Measurements from ENCODE around the gene TBC1D14.

The TBC1D14 gene

GRCh38 chr4:7045961-7046921 is 136.6 kb downstream of the TBC1D14 start:
- no peak for DNase-seq

GRCh38 chr4:7046971-7047370 is 137.3 kb downstream of the TBC1D14 start:
- no peak for DNase-seq

GRCh38 chr4:7048642-7049041 is 139.0 kb downstream of the TBC1D14 start:
- DNase-seq = no peak

- DNase-seq = no peak
Measured at GRCh38 chr4:7049295-7049694, 139.7 kb downstream of the TBC1D14 start.

GRCh38 chr4:7049739-7050138 is 140.1 kb downstream of the TBC1D14 start:
- DNase-seq = no peak

- DNase-seq = no peak
Measured at GRCh38 chr4:7050481-7051143, 141.0 kb downstream of the TBC1D14 start.

- DNase-seq = no peak
Measured at GRCh38 chr4:7051144-7051495, 141.5 kb downstream of the TBC1D14 start.

- no peak for DNase-seq
Measured at GRCh38 chr4:7051905-7052304, 142.3 kb downstream of the TBC1D14 start.

- DNase-seq = no peak
Measured at GRCh38 chr4:7052313-7052712, 142.7 kb downstream of the TBC1D14 start.

- peak in 1 of 2 donors; percentile 60 for DNase-seq
Measured at GRCh38 chr4:7052923-7053715, 143.5 kb downstream of the TBC1D14 start.

- no peak for DNase-seq
Measured at GRCh38 chr4:7054106-7054880, 144.7 kb downstream of the TBC1D14 start.

- no peak for DNase-seq
Measured at GRCh38 chr4:7055111-7055989, 145.7 kb downstream of the TBC1D14 start.

GRCh38 chr4:7055990-7056325 is 146.3 kb downstream of the TBC1D14 start:
- DNase-seq = no peak

GRCh38 chr4:7058792-7059191 is 149.2 kb downstream of the TBC1D14 start:
- no peak for DNase-seq

GRCh38 chr4:7059662-7060061 is 150.0 kb downstream of the TBC1D14 start:
- no peak for DNase-seq

GRCh38 chr4:7060346-7061150 is 150.9 kb downstream of the TBC1D14 start:
- DNase-seq = no peak

- no peak for DNase-seq
Measured at GRCh38 chr4:7061815-7062214, 152.2 kb downstream of the TBC1D14 start.

- no peak for DNase-seq
Measured at GRCh38 chr4:7062816-7063215, 153.2 kb downstream of the TBC1D14 start.

- no peak for DNase-seq
Measured at GRCh38 chr4:7063362-7063761, 153.7 kb downstream of the TBC1D14 start.

- DNase-seq = no peak
Measured at GRCh38 chr4:7066006-7066405, 156.4 kb downstream of the TBC1D14 start.

GRCh38 chr4:7066493-7066892 is 156.9 kb downstream of the TBC1D14 start:
- DNase-seq = no peak
